Measurements from ENCODE around the gene HAT1.
"Not testable (repeated sequence)": the region's sequence is repeated elsewhere in the genome, so short reads cannot be mapped to it uniquely, and the experiment has no call there.

Gene HAT1

GRCh38 chr2:171893196-171893823 lies 29.0 kb upstream of the HAT1 start:
- peaks cover 0 to 11% (median 0%) of the 10 kb centered on the region in 3 donors for H3K36me3 ChIP-seq
- H3K4me3 ChIP-seq, result peak overlapping the region; percentile 77 to 86
- H3K9me3 ChIP-seq, result no peaks in the 10 kb centered on the region
- H3K4me1 ChIP-seq, result peaks cover 0 to 42% (median 14%) of the 10 kb centered on the region in 4 donors
- no peak for DNase-seq
- TF ChIP-seq, protein P1, sequence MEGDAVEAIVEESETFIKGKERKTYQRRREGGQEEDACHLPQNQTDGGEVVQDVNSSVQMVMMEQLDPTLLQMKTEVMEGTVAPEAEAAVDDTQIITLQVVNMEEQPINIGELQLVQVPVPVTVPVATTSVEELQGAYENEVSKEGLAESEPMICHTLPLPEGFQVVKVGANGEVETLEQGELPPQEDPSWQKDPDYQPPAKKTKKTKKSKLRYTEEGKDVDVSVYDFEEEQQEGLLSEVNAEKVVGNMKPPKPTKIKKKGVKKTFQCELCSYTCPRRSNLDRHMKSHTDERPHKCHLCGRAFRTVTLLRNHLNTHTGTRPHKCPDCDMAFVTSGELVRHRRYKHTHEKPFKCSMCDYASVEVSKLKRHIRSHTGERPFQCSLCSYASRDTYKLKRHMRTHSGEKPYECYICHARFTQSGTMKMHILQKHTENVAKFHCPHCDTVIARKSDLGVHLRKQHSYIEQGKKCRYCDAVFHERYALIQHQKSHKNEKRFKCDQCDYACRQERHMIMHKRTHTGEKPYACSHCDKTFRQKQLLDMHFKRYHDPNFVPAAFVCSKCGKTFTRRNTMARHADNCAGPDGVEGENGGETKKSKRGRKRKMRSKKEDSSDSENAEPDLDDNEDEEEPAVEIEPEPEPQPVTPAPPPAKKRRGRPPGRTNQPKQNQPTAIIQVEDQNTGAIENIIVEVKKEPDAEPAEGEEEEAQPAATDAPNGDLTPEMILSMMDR (IDR thresholded peaks at IDR 0.05), result no peak
- H3K27me3 ChIP-seq, result no peaks in the 10 kb centered on the region
- intact Hi-C loops (cut with DNase I; ENCODE audit: low total_unique reads), result no loop called here
- H3K27ac ChIP-seq, result peak overlapping the region; percentile 72 to 87

GRCh38 chr2:171893824-171894611 lies 28.2 kb upstream of the HAT1 start, which contains the start of gene SLC25A12:
SLC25A12 (minus strand) TSS chr2:171894244; CDS start chr2:171894214, 30 bp downstream.
- Histone ChIP-seq H3K4me1 (peaks cover 0 to 43% (median 14%) of the 10 kb centered on the region in 4 donors), H3K27ac (peak within 1 kb of the TSS; percentile 72 to 87), H3K9me3 (no peaks in the 10 kb centered on the region), H3K4me3 (peak within 1 kb of the TSS; percentile 77 to 86), H3K36me3 (peaks cover 0 to 11% (median 0%) of the 10 kb centered on the region in 3 donors), H3K27me3 (no peaks in the 10 kb centered on the region)
- TF ChIP-seq, protein P1 (IDR thresholded peaks at IDR 0.05), result no peak
- DNase-seq, result peak; percentile 78 to 88
- intact Hi-C loops (cut with DNase I; ENCODE audit: low total_unique reads), result no loop called here

DNA sequence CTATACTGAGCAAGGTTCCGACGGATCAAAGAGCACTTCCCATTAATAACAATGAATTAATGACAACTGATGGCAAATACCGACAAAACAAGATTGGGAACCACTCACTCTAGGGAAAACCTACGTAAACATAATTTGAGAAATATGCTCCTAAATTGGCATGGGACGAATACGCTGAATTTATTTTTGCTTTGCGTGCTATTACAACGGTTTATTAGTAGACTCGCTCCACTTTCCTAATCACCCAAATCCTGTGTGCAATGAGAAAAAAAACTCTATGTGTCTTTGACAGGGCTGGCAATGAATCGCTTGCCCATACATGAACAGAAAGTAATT lies 27.7 kb upstream of the HAT1 start:
- Histone ChIP-seq H3K27ac (peak overlapping the region; percentile 72 to 87), H3K9me3 (no peaks in the 10 kb centered on the region), H3K36me3 (peaks cover 0 to 11% (median 0%) of the 10 kb centered on the region in 3 donors), H3K27me3 (no peaks in the 10 kb centered on the region), H3K4me1 (peaks cover 0 to 43% (median 14%) of the 10 kb centered on the region in 4 donors), H3K4me3 (peak overlapping the region; percentile 77 to 86)
- DNase-seq, result no peak
- intact Hi-C loops (cut with DNase I; ENCODE audit: low total_unique reads), result no loop called here
- TF ChIP-seq, protein P1 (IDR thresholded peaks at IDR 0.05), result no peak

DNA sequence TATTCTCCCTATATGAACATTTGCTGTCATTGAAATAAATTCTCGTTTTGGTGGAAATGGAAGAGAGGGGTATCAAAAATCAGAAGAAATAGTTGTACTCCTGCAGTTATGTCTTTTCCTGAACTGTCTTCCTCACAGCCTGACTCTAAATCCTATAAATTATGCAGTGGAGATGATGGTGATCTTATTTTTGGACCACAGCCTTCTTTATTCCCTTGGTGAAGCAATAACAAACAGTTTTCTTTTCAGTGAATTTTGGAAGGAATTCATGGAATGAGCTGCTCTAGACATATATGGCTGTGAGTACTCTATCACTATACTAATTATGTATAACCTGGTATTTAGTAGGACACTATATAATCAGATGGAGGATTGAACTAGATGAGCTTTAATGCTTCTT lies 26.5 kb upstream of the HAT1 start:
- no peak for DNase-seq
- intact Hi-C loops (cut with DNase I; ENCODE audit: low total_unique reads), result no loop called here
- Histone ChIP-seq H3K27me3 (no peaks in the 10 kb centered on the region), H3K9me3 (no peaks in the 10 kb centered on the region), H3K4me1 (peaks cover 0 to 43% (median 14%) of the 10 kb centered on the region in 4 donors), H3K27ac (peak overlapping the region in 1 of 2 donors; percentile 72), H3K36me3 (peaks cover 0 to 8% (median 0%) of the 10 kb centered on the region in 3 donors), H3K4me3 (no peak overlapping the region)
- TF ChIP-seq, protein P1 (IDR thresholded peaks at IDR 0.05), result no peak

- H3K27me3 ChIP-seq; H3K9me3 ChIP-seq; H3K36me3 ChIP-seq; intact Hi-C loops (cut with DNase I; ENCODE audit: low total_unique reads); H3K4me3 ChIP-seq; H3K27ac ChIP-seq; DNase-seq: not testable (repeated sequence)
- H3K4me1 ChIP-seq, result peaks cover 0 to 23% (median 5%) of the 10 kb centered on the region in 4 donors
These were observed 22.5 kb upstream of the HAT1 start for GRCh38 chr2:171899623-171900282.

Measured in tibial artery (tissue), 4 donors.